ENCODE results near the gene VRK2.
A peak's percentile ranks its signal among the peaks of the same experiment; 100 is the strongest.

Gene VRK2

DNA sequence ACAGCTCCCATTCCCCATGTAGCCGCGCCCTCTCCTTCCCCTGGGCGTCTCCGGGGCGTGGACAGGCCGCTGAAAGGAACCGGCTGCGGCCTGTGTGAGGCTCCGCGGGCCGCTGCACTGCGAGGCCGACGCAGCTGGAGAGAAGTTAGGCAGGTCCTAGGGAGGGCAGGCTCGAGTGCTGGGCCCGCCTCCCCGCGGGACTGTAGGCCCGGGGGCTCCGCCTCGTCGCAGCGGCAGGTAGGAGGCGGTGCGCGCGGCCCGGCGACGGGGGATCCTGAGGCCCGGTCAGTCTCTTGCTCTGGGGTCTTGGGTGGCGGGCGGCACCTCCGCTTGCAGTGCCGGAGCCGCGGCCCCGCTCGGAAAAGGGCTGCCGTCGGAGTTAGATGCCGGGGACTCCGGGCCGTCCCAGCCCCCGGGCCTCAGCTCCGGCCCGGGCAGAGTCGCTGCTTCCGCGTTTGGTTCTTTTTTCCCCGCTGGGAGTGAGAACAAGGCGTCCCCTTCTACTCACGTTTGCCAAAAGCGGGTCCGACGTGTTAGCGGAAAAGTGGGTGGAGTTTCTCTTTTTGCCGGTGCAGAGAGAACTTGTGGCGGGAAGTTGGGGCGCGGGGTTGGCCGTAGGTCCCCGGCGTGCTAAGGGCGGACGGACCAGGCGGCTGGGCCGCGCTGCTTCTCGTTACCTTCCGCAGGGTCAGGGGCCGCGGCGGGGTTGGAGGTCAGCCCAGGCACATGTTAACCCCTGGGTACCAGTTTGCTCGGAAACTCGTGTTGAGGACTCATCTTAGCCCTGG is at the start of gene VRK2:
TSS of gene VRK2 (plus strand) at position 222 of the 788 bp plus-strand sequence. CDS start 2,026 bp downstream, outside the sequence.
- DNase-seq = no peak

DNA sequence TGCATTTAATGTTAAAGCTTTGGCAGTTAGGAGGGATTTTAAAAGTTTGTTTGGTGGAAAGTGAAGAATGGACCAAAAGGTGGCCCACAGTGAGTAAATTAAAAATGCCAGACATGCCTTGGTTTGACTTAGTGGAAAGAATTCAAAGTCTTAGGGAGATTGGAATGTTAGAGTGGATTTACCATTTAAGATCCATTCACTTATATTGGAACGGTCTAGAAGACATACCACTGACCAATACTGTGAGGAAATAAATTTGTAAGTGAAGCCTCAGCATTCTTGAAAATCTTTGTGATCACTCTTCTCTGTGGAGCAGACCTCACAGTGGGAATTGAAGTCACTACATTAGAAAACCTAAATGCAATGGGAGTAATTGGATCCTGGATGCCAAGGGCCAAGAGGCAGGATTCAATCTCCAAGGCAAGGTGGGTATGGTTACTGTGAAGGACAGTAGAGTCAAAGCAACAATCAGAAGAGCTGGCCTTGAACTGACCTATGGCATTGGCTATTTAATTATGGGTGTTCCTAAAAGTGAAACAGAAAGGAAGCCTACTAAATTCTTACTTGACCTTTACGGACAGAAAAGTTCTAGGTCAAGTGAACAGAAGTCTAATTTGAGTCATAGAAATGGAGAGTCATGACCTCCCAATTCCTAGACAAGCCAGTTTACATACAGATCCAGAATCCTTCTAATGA is 40.2 kb upstream of the VRK2 start:
- DNase-seq = no peak

DNA sequence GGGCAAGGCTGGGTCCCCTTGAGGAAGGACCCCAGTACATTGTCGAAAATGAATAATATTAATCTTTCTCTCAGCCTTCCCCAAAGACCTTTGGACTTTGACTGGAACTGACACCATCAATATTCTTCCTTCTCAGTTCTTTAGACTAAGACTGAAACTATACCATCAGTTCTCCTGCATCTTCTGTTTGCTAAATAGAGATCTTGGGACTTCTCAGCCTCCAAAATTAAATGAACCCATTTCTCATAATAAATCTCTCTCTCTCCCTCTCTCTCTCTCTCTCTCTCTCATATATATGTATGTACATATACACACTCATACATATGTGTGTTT is 39.7 kb upstream of the VRK2 start:
- DNase-seq = no peak

DNA sequence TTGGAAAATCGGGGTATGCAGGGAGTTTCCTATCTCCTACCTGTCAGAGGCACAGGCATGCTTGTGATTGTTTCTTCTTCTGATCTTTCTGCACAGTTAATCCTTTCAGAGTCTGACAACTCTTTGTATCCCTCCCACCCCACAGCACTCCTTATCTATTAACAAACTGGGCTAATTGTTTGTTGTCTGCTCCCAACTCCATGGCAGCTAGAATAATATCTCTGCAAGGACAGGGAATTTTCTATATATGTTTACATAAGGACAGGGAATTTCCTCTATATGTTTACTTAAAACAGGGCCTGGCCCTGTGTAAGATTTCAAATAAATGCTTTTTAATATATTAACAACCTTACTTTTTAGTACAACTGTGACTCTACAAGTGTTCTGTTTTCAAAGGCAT is 36.0 kb upstream of the VRK2 start:
- no peak for DNase-seq

DNA sequence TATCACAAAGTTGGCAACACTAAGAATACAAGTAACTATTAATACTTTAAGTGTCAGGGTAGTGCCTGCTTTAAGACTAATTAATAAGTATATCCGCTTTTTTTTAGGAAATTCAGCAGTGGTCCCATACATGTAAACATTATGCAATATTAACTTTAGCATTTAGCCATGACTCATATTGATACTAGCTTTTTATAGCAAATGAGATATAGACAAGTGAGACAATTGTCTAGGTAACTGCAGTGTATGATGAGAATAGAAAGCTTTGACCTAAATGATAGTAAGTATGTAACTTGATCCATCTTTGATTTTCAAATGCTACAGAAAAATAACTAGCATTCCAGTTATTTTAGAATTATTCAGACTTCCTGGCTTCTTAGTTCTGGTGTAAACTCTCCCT is 27.4 kb upstream of the VRK2 start:
- DNase-seq = no peak

DNA sequence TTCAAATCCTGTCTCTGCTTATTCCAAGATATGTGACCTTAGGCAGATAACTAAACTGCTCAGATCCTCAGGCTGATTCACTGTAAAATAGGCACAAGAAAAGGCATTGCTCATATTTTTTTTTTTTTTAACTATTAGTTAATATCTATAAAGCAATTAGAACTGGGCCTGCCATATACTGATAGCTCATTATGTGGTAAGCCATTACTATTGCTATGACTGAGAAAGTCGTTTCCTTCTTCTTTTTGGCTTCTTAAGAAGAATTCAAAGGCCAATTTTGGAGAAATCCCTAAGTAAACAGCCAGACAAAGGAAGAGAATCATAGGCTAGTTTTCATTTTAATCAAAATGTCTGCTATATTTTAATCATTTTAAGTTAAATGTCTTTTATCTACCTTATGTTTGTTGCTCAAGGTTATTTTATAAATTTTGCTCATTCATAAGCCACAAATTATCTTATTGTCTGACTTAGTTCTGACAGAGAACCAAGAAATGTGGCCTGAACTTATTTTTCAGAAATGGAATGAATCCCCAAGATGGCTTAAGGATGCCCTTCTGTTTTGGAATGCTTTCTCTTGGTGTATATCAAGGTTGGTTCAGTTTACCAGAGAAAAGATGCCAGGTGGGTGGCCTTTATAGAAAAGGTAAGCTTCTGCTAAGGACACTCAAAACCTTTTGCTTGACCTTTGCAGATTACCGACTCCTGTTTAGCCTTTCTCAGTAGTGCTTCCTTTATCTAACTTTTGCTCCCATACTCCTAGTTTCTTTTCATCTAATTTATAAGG is 21.3 kb upstream of the VRK2 start:
- DNase-seq = no peak

DNA sequence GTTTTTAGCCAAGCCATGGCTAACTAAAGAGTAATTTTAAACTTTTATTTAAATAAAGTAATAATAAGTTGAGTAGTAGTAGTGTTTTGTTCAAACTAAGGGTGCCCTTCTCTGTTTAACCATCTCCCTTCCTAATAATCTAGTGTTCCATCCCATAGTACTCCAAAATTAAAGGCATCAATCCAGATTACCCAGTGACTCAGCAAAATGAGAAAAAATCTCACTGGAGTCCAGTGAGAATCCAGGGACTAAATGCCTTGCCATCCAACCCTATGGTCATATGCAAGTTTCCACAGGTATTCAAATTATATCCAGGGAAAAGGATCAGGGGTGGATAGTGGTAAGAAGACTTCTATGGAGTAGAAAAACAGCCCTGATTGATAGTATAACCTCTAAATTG is 19.6 kb upstream of the VRK2 start:
- no peak for DNase-seq

DNA sequence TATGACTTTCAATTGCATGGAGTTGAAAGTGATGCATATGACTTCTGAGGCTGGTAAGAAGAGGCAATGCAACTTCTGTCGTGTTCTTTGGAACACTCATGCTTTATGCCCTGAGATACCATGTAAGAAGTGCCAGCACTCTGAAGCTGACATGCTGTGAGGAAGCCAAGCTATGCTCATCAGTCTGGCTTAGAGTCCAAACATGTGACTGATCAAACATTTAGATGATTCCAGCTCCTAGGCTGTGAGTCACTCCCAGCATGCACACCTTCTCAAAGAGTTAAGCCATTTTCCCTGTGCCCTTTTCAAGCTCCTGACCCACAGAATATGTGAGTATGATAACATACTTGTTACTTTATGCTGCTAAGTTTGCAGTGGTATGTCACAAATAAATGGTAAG is 15.8 kb upstream of the VRK2 start:
- no peak for DNase-seq

DNA sequence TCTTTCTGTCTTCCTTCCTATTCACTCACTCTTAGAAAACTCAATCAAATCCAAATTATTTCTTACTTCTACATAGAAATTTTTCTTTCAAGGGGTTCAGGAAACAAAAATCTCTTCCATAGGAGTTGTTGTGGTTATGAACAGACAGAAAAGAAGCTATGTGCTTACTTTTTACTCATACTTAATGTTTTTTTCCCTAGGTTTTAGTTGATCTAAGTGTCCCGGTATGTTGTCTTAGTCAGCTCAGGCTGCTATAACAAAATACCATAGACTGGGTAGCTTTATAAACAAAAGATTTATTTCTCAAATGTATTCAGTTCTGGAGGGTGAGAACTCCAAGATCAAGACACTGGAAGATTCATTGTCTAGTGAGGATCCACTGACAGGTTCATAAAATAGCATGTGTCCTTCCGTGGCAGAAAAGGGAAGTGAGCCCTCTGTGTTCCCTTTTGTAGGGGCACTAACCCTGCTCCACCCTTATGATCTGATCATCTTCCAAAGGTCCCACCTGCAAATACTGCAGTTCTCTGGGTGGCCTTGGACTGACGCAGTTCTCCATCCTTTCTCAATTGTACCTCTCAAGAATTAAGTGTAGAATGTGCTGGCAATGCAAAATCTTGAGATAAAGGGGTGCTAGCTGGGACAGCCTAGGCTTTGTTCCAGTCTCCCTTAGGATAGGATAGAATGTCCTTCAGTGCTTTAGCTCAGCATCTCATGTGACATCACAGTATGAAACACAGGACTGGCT is 14.4 kb upstream of the VRK2 start:
- DNase-seq = no peak

DNA sequence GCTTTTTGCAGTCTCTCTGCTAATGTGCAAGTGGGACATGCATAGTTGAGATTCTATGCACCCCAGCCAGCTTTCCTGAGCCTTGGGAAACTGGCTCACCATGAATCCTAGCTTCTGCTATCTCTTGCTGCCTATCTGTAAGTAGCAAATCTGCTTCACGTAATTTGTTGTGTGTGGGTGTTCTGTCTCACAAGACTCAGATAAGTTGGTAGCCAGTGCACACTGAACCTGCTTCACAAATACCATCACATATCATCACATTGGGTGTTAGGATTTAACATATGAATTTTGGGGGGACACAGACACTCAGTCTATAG is 13.9 kb upstream of the VRK2 start:
- DNase-seq = no peak

DNA sequence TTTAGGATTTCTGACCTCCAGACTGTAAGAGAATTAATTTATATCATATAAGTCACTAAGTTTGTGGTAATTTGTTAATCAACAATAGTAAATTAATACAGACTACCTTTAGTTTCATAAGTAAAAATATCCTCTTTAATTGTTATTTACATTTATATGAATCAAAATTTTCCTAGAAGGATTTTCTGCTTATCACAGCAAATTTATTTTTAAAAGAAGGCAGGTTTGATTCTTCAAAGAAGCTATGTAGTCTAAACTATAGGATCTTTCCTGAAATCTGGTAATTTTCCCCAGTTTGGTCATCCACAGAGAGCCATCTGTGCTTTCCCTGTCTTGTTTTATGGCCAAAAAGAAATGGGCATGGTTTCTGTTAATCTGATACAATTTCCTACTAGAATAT is 13.1 kb upstream of the VRK2 start:
- no peak for DNase-seq

DNA sequence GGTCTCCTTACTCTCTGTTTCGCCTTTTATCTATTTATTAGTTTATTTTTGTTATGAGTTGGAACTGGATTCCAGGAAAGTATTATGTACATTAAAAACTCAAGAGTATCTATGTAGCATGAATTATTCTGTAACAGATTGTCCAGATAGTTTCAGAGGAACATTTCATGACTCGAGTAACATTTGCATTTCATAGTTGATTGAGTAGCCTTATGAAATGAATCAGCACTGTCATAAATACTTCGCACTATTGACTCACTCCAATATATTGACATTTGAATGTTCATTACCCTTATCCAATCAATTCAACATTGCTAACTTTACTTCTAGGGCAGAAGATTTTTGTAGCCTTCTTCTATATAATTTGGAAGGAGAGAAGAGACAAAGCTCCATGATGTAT is 11.3 kb upstream of the VRK2 start:
- DNase-seq = no peak

DNA sequence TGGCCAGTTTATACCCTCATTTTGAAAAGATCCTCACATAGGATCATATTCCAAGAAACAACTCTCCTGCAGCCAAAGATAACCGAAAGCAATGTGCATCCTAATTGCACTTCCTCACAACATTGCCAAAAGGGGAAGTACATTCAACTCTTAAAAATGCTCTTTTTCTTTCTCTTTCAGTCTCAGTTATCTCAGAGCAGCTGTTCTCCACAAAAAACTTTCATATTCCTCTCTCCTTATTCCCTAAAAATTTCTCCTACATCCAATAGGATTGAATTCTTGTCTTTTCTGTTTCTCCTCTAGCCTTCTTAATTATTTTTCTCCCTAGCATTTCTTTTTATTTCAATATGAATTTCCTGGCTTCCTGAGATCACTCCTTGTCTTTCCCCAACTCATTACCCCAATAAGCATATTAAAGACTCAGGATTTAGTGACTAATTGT is 7.4 kb upstream of the VRK2 start:
- DNase-seq = no peak

DNA sequence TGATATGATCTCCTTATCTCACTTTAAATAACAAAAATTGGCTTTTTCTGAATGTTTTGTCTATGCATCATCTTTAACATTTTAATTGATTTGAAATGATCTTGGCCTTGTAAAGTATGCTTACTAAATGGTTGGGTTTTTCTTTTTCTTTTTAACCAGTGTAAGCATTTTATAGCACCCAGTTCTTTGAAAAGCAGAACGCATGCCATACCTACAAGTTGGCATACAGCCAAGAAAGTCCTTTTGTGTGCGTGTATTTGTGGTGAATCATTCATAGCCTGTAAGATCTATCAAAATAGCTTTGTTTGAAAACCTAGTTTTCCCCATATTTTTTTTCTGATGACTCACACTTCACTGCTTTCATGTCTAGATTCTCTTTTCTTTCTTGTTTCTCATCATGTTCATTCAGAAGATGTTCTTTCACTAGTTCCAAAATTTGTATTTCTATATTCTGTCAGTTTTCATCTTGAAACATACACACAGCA is 4.1 kb upstream of the VRK2 start:
- DNase-seq = peak; percentile 21

DNA sequence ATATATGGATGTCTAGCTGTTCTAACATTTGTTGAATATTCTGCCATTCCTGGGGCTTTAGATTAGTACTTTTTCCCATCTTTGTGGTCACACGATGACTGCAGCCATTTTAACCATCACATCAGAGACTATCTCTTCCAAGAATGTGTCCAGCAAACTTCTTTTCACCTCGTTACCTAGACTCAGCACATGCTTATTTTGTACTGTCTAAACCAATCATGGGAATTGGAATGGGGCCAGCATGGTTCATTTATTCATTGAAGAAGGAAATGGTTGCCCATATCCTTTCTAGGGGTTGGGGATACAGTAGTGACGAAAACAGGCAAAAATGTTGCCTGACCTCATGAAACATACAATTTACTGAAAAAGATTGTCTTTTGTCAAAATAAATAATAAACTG is 2.5 kb upstream of the VRK2 start:
- DNase-seq = no peak

DNA sequence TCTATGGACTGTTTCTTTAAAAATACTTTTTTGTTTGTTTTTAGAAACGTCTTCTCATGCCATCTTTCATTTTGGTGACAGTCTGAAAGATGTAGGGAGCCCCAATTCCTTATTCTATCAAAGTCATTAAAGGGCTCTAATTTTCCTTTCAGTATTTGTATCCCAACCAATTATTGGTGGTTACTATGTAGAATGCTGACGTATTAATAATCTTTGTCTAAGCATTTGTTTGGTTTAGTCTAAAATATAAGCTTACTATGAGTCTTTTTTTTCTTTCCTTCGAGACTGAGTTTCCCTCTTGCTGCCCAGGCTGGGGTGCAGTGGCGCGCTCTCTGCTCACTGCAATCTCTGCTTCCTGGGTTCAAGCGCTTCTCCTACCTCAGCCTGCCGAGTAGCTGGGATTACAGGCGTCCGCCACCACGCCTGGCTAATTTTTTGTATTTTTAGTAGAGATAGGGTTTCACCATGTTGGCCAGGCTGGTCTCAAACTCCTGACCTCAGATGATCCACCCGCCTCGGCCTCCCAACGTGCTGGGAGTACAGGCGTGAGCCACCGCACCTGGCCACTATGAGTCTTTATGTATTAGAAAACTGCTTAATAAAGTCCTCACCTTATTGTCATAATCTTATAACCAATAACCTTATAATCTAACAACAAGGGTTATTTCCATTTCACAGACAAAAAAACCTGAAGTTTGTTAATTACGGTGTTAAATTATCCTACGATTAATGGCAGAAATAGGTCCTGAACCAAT is 849 bp upstream of the VRK2 start:
- DNase-seq = no peak

DNA sequence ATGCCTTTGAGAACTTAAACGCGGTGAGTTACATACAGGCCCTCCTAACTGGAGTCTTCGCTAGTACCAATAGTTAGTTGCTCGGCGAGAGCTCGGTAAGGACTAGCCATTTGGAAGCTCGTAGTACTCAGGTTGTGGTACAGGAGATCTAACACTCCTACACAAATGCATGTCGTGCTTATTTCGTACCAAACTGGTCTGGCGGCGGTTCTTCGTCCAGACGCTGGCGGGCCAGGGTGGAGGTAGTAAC is 346 bp upstream of the VRK2 start:
- peak; percentile 78 for DNase-seq

DNA sequence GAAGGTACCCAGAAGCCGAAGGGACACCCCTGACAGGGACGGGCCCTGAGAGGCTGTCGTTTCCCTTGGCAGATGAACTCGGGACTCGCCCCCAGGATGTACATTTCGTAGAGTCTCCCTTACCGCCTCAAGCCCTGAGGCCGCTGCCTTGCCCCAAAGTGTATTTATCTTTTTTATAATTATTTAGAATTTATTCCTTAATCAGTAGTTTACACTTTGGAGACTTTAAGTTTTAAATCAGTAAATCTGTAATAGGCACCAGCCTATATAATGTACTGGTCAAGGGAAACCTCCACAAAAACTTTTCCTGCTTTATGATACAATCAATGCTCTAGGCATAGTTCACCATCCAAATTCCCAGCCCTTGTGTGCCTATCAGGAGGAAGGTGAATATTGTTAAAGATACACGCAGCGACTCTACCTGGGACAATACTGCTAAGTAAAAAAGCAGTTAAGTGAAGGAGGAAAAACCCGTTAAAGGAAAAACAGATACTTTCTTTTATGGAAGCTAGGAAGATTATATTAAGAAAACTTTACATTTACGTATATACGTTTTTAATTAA is 848 bp downstream of the VRK2 start:
- no peak for DNase-seq

DNA sequence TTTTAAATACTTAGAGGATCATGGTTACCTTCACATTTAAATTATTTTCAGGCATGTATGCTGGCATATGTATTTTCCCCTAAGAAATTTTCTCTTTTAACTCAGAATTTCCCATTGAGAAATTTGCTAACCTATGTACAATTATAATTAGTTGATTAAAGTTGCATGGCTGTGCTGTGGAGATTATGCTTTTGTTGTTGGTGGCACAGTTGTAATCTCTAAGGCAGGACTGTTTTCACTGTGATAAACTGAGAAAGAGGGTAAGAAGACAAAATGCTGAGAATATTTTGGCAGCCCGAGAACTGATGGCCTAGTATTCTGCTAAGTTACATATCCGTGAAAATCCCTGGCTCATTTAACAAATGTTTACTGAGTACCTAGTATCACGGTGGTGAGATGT is 1.4 kb downstream of the VRK2 start:
- DNase-seq = no peak

DNA sequence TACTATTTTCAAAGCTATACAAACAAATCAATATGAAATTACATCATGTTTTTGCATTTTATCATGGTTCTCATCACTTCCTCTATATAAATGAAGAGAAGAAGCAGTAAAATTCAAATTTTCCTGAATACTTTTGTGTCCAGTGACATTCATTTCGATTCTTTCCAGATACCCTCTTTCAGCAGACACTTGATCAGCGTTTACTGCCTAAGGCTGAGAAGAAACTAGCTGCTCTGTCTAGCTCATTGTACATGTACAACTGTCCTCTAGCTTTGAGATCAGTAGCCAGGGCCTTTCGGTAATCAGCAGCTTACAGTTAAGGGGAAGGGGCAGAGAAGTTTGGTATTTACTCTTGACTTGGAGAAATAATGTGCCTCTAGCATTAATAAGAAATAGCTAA is 4.8 kb downstream of the VRK2 start:
- no peak for DNase-seq

DNA sequence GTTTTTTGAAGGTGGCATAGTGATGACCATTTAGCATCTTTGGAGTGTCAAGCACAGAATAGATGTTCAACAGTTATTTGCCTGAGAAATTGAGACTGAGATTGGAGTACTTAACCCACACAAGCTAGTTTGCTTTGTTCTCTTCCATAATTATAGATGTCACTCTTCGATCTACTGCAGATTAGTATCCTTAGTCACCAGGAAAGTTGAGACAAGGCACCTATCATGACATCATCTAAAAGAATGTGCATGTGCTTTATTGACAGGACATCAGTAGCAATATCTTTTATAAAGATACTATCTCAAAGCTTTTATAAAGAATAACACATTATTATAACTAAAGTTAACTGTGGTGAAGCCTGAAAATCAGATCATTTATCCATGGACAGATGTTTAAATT is 6.4 kb downstream of the VRK2 start:
- DNase-seq = no peak

DNA sequence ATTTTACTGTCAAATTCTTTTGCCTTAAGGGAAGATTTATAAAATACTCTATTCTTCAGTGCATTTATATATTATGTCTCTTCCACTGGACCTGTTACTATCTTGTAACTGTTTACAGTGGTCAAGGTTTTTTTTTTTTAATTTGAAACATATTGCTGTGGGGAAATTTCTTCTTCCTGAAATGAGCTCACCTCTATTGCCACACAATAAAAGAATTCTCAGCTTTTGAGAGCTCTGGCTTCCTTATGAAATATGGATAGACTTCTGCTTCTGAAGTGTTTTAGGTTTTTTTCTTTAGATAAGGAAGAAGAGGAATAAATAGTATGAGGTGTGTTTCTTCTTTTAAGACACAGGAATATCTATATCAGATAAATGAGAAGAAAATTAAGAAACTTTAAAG is 7.7 kb downstream of the VRK2 start:
- DNase-seq = no peak

All from NCI-H2029 treated with DMSO at 0.1 percent for 48 hours (cell line).